ENCODE measurements around the gene NFXL1. TPM values are rescaled to one million over a fixed set of nuclear protein-coding genes. Genes with fewer than 3 reads are reported as not detected.

NFXL1 gene
- total RNA-seq, 2 experiments from 2014 or later, result 9.5 to 9.8 TPM

GRCh38 chr4:47838445-47838844 is 75.9 kb downstream of the NFXL1 start:
- Mint-ChIP-seq H3K27me3 (peaks cover 21% of the 10 kb centered on the region), H3K36me3 (ENCODE audit: low read depth) (peaks cover 1% of the 10 kb centered on the region), H3K4me3 (no peak overlapping the region), H3K27ac (no peak overlapping the region), H3K9me3 (no peaks in the 10 kb centered on the region), H3K4me1 (peaks cover 26% of the 10 kb centered on the region)
- ChIA-PET POLR2A (no interaction called here), CTCF (interaction anchor here (1.2 to 4.8 kb wide), 7 partner anchors 8 to 170 kb away, joined by 3 to 39 read pairs (median 14); no protein-coding TSS in a partner anchor)
- DNase-seq, result no peak

- POLR2A ChIA-PET, result no interaction called here
- CTCF ChIA-PET, result interaction anchor here (0.5 to 4.8 kb wide), 9 partner anchors 11 to 863 kb away, joined by 3 to 39 read pairs (median 12); no protein-coding TSS in a partner anchor
- H3K36me3 Mint-ChIP-seq (ENCODE audit: low read depth), result no peaks in the 10 kb centered on the region
- H3K27me3 Mint-ChIP-seq, result peaks cover 25% of the 10 kb centered on the region
- no peak for DNase-seq
- peaks cover 26% of the 10 kb centered on the region for H3K4me1 Mint-ChIP-seq
- H3K9me3 Mint-ChIP-seq, result no peaks in the 10 kb centered on the region
- H3K4me3 Mint-ChIP-seq, result peak within 1 kb of the TSS; percentile 74
- H3K27ac Mint-ChIP-seq, result no peak within 1 kb of the TSS
These were observed 76.5 kb downstream of the NFXL1 start, which contains the start of gene CORIN for GRCh38 chr4:47837908-47838294. TSS of gene CORIN (minus strand) at chr4:47838067. CDS start at chr4:47837949, 118 bp downstream.

GRCh38 chr4:47837094-47837907 is 77.1 kb downstream of the NFXL1 start:
- DNase-seq, result peak; percentile 47
- peak overlapping the region; percentile 74 for H3K4me3 Mint-ChIP-seq
- H3K9me3 Mint-ChIP-seq, result no peaks in the 10 kb centered on the region
- H3K36me3 Mint-ChIP-seq (ENCODE audit: low read depth), result no peaks in the 10 kb centered on the region
- H3K27ac Mint-ChIP-seq, result no peak overlapping the region
- ChIA-PET POLR2A (no interaction called here), CTCF (interaction anchor here (0.5 to 4.8 kb wide), 22 partner anchors 10 to 864 kb away, joined by 3 to 39 read pairs (median 4); no protein-coding TSS in a partner anchor)
- peaks cover 26% of the 10 kb centered on the region for H3K27me3 Mint-ChIP-seq
- peaks cover 26% of the 10 kb centered on the region for H3K4me1 Mint-ChIP-seq

- Mint-ChIP-seq H3K4me3 (peak overlapping the region; percentile 74), H3K36me3 (ENCODE audit: low read depth) (no peaks in the 10 kb centered on the region), H3K9me3 (no peaks in the 10 kb centered on the region), H3K27me3 (peaks cover 26% of the 10 kb centered on the region), H3K4me1 (peaks cover 26% of the 10 kb centered on the region), H3K27ac (no peak overlapping the region)
- CTCF ChIA-PET, result interaction anchor here (0.6 to 4.8 kb wide), 23 partner anchors 10 to 197 kb away, joined by 3 to 39 read pairs (median 5); no protein-coding TSS in a partner anchor
- DNase-seq, result peak; percentile 60
- POLR2A ChIA-PET, result no interaction called here
These were observed 77.7 kb downstream of the NFXL1 start for GRCh38 chr4:47836641-47837093.

GRCh38 chr4:47835494-47835893 is 78.9 kb downstream of the NFXL1 start:
- no peak for DNase-seq
- Mint-ChIP-seq H3K9me3 (no peaks in the 10 kb centered on the region), H3K36me3 (ENCODE audit: low read depth) (no peaks in the 10 kb centered on the region), H3K27ac (no peak overlapping the region), H3K27me3 (peaks cover 26% of the 10 kb centered on the region), H3K4me3 (no peak overlapping the region), H3K4me1 (peaks cover 36% of the 10 kb centered on the region)
- ChIA-PET POLR2A (no interaction called here), CTCF (interaction anchor here (1.1 to 3.2 kb wide), 2 partner anchors 149 to 163 kb away, joined by 3 to 26 read pairs; no protein-coding TSS in a partner anchor)

- POLR2A ChIA-PET, result no interaction called here
- Mint-ChIP-seq H3K9me3 (no peaks in the 10 kb centered on the region), H3K4me1 (peaks cover 31% of the 10 kb centered on the region), H3K27me3 (peaks cover 22% of the 10 kb centered on the region), H3K36me3 (ENCODE audit: low read depth) (no peaks in the 10 kb centered on the region), H3K4me3 (no peak overlapping the region), H3K27ac (no peak overlapping the region)
- CTCF ChIA-PET, result interaction anchor here (1.2 to 1.6 kb wide), 2 partner anchors 9 to 144 kb away, joined by 3 to 14 read pairs; no protein-coding TSS in a partner anchor
- DNase-seq, result no peak
These were observed 83.2 kb downstream of the NFXL1 start for GRCh38 chr4:47831026-47831679.

GRCh38 chr4:47830265-47831025 is 83.9 kb downstream of the NFXL1 start:
- H3K9me3 Mint-ChIP-seq, result no peaks in the 10 kb centered on the region
- CTCF ChIA-PET, result interaction anchor here (1.2 to 1.6 kb wide), 2 partner anchors 9 to 144 kb away, joined by 3 to 14 read pairs; no protein-coding TSS in a partner anchor

GRCh38 chr4:47829438-47829837 is 84.9 kb downstream of the NFXL1 start:
- Mint-ChIP-seq H3K4me3 (no peak overlapping the region), H3K4me1 (peaks cover 26% of the 10 kb centered on the region), H3K27me3 (peaks cover 20% of the 10 kb centered on the region), H3K9me3 (no peaks in the 10 kb centered on the region), H3K27ac (no peak overlapping the region), H3K36me3 (ENCODE audit: low read depth) (no peaks in the 10 kb centered on the region)
- POLR2A ChIA-PET, result no interaction called here
- no peak for DNase-seq
- CTCF ChIA-PET, result interaction anchor here (1.2 kb wide), 1 partner anchor 12 kb away, joined by 3 read pairs; no protein-coding TSS in a partner anchor

More at GRCh38 chr4:47830265-47831025, 83.9 kb downstream of the NFXL1 start:
- no peak overlapping the region for H3K4me3 Mint-ChIP-seq
- peaks cover 20% of the 10 kb centered on the region for H3K27me3 Mint-ChIP-seq
- DNase-seq, result no peak
- POLR2A ChIA-PET, result no interaction called here
- H3K36me3 Mint-ChIP-seq (ENCODE audit: low read depth), result no peaks in the 10 kb centered on the region
- no peak overlapping the region for H3K27ac Mint-ChIP-seq
- H3K4me1 Mint-ChIP-seq, result peaks cover 26% of the 10 kb centered on the region

GRCh38 chr4:47827343-47828047 is 86.9 kb downstream of the NFXL1 start:
- POLR2A ChIA-PET, result no interaction called here
- CTCF ChIA-PET, result interaction anchor here (3.2 kb wide), 1 partner anchor 10 kb away, joined by 26 read pairs; the partner anchor contains the start of gene CORIN
- no peaks in the 10 kb centered on the region for H3K36me3 Mint-ChIP-seq (ENCODE audit: low read depth)
- no peak overlapping the region for H3K4me3 Mint-ChIP-seq
- no peaks in the 10 kb centered on the region for H3K9me3 Mint-ChIP-seq
- H3K27me3 Mint-ChIP-seq, result peaks cover 7% of the 10 kb centered on the region
- H3K27ac Mint-ChIP-seq, result no peak overlapping the region
- DNase-seq, result no peak
- H3K4me1 Mint-ChIP-seq, result peaks cover 26% of the 10 kb centered on the region

GRCh38 chr4:47824840-47825239 is 89.5 kb downstream of the NFXL1 start:
- Mint-ChIP-seq H3K9me3 (no peaks in the 10 kb centered on the region), H3K27me3 (peaks cover 13% of the 10 kb centered on the region), H3K4me1 (peaks cover 10% of the 10 kb centered on the region), H3K36me3 (ENCODE audit: low read depth) (no peaks in the 10 kb centered on the region), H3K27ac (no peak overlapping the region), H3K4me3 (no peak overlapping the region)
- CTCF ChIA-PET, result no interaction called here
- POLR2A ChIA-PET, result no interaction called here
- DNase-seq, result no peak

- no peak overlapping the region for H3K27ac Mint-ChIP-seq
- CTCF ChIA-PET, result no interaction called here
- no peaks in the 10 kb centered on the region for H3K9me3 Mint-ChIP-seq
- peaks cover 16% of the 10 kb centered on the region for H3K27me3 Mint-ChIP-seq
- no peak for DNase-seq
- no peak overlapping the region for H3K4me3 Mint-ChIP-seq
- H3K36me3 Mint-ChIP-seq (ENCODE audit: low read depth), result no peaks in the 10 kb centered on the region
- peaks cover 5% of the 10 kb centered on the region for H3K4me1 Mint-ChIP-seq
- POLR2A ChIA-PET, result no interaction called here
These were observed 95.2 kb downstream of the NFXL1 start for GRCh38 chr4:47819178-47819577.

- no peaks in the 10 kb centered on the region for H3K36me3 Mint-ChIP-seq (ENCODE audit: low read depth)
- POLR2A ChIA-PET, result no interaction called here
- CTCF ChIA-PET, result interaction anchor here (0.8 kb wide), 1 partner anchor 19 kb away, joined by 3 read pairs; no protein-coding TSS in a partner anchor
- no peaks in the 10 kb centered on the region for H3K9me3 Mint-ChIP-seq
- H3K27me3 Mint-ChIP-seq, result peaks cover 21% of the 10 kb centered on the region
- peaks cover 5% of the 10 kb centered on the region for H3K4me1 Mint-ChIP-seq
- no peak overlapping the region for H3K4me3 Mint-ChIP-seq
- H3K27ac Mint-ChIP-seq, result no peak overlapping the region
- DNase-seq, result no peak
These were observed 97.1 kb downstream of the NFXL1 start for GRCh38 chr4:47817275-47817674.
